A549 (cell line): Measurements from ENCODE around the gene ZNF646. TPM values are rescaled to one million over a fixed set of nuclear protein-coding genes. Genes with fewer than 3 reads are reported as not detected.

Experiments used
- ATAC-seq, 2 experiments: fragments of 200-7000 bp in 1 of 2; fragments of >200 bp in 1 of 2; cut with Nextera tagmentation in 1 of 2; cut with Tn5 transposase in 1 of 2; 3 replicates each; pipeline versions ENCODE4 v1.8.0 to v1.9.1; 2018 to 2020; ENCODE audit warnings: mild to moderate bottlenecking in 1 of 2, moderate library complexity in 1 of 2
- CTCF ChIA-PET: fragments of 300-600 bp; sonication (Branson Sonifier 250); formaldehyde crosslinking; extraction: SDS; loops from one replicate; lab custom pipeline; 2021; ENCODE audit warnings: antibody characterized with exemption, inconsistent platforms; lab: Yijun Ruan, JAX
- POLR2A ChIA-PET: fragments of 350-600 bp; formaldehyde crosslinking; extraction: SDS; loops from one replicate; lab custom pipeline; 2021; ENCODE audit warnings: antibody characterized with exemption, inconsistent platforms; lab: Yijun Ruan, JAX
- DNase-seq, 2 experiments: peaks; one replicate each; pipeline versions ENCODE4 v3.0.0 to v3.0.0-alpha.2; 2011 to 2016; ENCODE audit warnings: low read depth in 1 of 2, low spot score in 1 of 2
- FAIRE-seq: peaks from 2 replicates; lab custom pipeline; 2011; peaks lifted over from hg19 to GRCh38; lab: Jason Lieb, UNC
- H3K27ac ChIP-seq, 2 experiments: fragments of >200 bp; sonication (Bioruptor Twin); formaldehyde crosslinking; 3 replicates each; pipeline ENCODE4 v1.5.1; 2016 to 2017
- H3K4me1 ChIP-seq: fragments of >200 bp; sonication (Bioruptor Twin); formaldehyde crosslinking; 3 replicates; pipeline ENCODE4 v1.6.1; 2016
- H3K4me2 ChIP-seq: fragments of >200 bp; sonication (Bioruptor Twin); formaldehyde crosslinking; 3 replicates; pipeline ENCODE4 v1.6.1; 2016
- H3K4me3 ChIP-seq: fragments of >200 bp; sonication (Bioruptor Twin); formaldehyde crosslinking; 3 replicates; pipeline ENCODE4 v1.5.1; 2016
- H3K9me3 ChIP-seq: fragments of >200 bp; sonication (Bioruptor Twin); formaldehyde crosslinking; 3 replicates; pipeline ENCODE4 v1.6.1; 2016
- CBX2 ChIP-seq: fragments of 200-600 bp; sonication (generic); IDR thresholded peaks from 2 replicates; pipeline ENCODE4 v1.6.1; 2016; ENCODE audit warnings: low read depth, mild to moderate bottlenecking, borderline replicate concordance
- CBX8 ChIP-seq: fragments of 200-600 bp; sonication (generic); IDR thresholded peaks from 2 replicates; pipeline ENCODE4 v1.6.1; 2016
- CEBPB ChIP-seq, 2 experiments: fragments of >200 bp in 1 of 2; sonication (Bioruptor Twin) in 1 of 2; formaldehyde crosslinking in 1 of 2; IDR thresholded peaks; 2 replicates each; pipeline ENCODE4 v1.6.1; 2012 to 2016
- CHD4 ChIP-seq: fragments of 200-600 bp; sonication (generic); IDR thresholded peaks from 2 replicates; pipeline ENCODE4 v1.6.1; 2016; ENCODE audit warnings: antibody characterized with exemption, mild to moderate bottlenecking, borderline replicate concordance
- CTCF ChIP-seq: fragments of >200 bp; sonication (Bioruptor Twin); formaldehyde crosslinking; IDR thresholded peaks from 3 replicates; pipeline ENCODE4 v1.5.1; 2016
- FOSL2 ChIP-seq, 2 experiments: fragments of 450-650 bp in 1 of 2; fragments of >200 bp in 1 of 2; sonication (Bioruptor Twin) in 1 of 2; formaldehyde crosslinking; IDR thresholded peaks; 2 replicates each; pipeline versions ENCODE4 v1.5.0 to v1.6.1; 2016 to 2020; ENCODE audit warnings: mild to moderate bottlenecking in 1 of 2, moderate library complexity in 1 of 2
- FOXS1 ChIP-seq: fragments of 250-450 bp; sonication (Bioruptor Pico); IDR thresholded peaks from 2 replicates; pipeline ENCODE4 v1.5.0; 2020; ENCODE audit warnings: mild to moderate bottlenecking, moderate library complexity
- HDAC2 ChIP-seq: fragments of 200-600 bp; sonication (generic); IDR thresholded peaks from 2 replicates; pipeline ENCODE4 v1.6.1; 2016
- HEYL ChIP-seq: fragments of 250-450 bp; sonication (Bioruptor Pico); IDR thresholded peaks from 2 replicates; pipeline ENCODE4 v1.8.0; 2021; ENCODE audit warnings: mild to moderate bottlenecking, moderate library complexity
- HMGXB4 ChIP-seq: fragments of 250-450 bp; sonication (Bioruptor Pico); IDR thresholded peaks from 2 replicates; pipeline ENCODE4 v1.5.0; 2021; ENCODE audit warnings: mild to moderate bottlenecking, moderate library complexity, borderline replicate concordance
- HOXA7 ChIP-seq: fragments of 250-450 bp; sonication (Bioruptor Pico); IDR thresholded peaks from 2 replicates; pipeline ENCODE4 v1.5.0; 2020; ENCODE audit warnings: mild to moderate bottlenecking, moderate library complexity
- HOXB13 ChIP-seq: fragments of 250-450 bp; sonication (Bioruptor Pico); IDR thresholded peaks from 2 replicates; pipeline ENCODE4 v1.5.0; 2020; ENCODE audit warnings: low read depth, mild to moderate bottlenecking, moderate library complexity
- HOXB5 ChIP-seq: fragments of 250-450 bp; sonication (Bioruptor Pico); IDR thresholded peaks from 2 replicates; pipeline ENCODE4 v1.5.0; 2020; ENCODE audit warnings: mild to moderate bottlenecking, moderate library complexity
- JUN ChIP-seq, 2 experiments: fragments of >200 bp; sonication (Bioruptor Twin); formaldehyde crosslinking; IDR thresholded peaks; 2 replicates in 1 of 2; 3 replicates in 1 of 2; pipeline ENCODE4 v1.6.1; 2016 to 2017
- KDM1A ChIP-seq: fragments of 200-600 bp; sonication (generic); IDR thresholded peaks from 2 replicates; pipeline ENCODE4 v1.6.1; 2016; ENCODE audit warnings: low read depth, mild to moderate bottlenecking
- MAZ ChIP-seq: fragments of 150-350 bp; IDR thresholded peaks from 2 replicates; pipeline ENCODE4 v1.6.1; 2014; ENCODE audit warnings: antibody characterized with exemption, low read depth, low read length, borderline replicate concordance
- MYC ChIP-seq: IDR thresholded peaks from 2 replicates; pipeline ENCODE4 v1.6.1; 2012; ENCODE audit warnings: mild to moderate bottlenecking, inconsistent platforms, low read length, improper control_type of control experiment, borderline replicate concordance
- NPAS2 ChIP-seq: fragments of 250-450 bp; sonication (Bioruptor Pico); IDR thresholded peaks from 2 replicates; pipeline ENCODE4 v1.8.0; 2022; ENCODE audit warnings: mild to moderate bottlenecking, moderate library complexity, borderline replicate concordance
- PHF8 ChIP-seq: fragments of 200-600 bp; sonication (generic); IDR thresholded peaks from 2 replicates; pipeline ENCODE4 v1.6.1; 2016; ENCODE audit warnings: low read depth, mild to moderate bottlenecking, antibody characterized with exemption, moderate library complexity, borderline replicate concordance
- POLR2A ChIP-seq: IDR thresholded peaks from 2 replicates; pipeline ENCODE4 v1.6.1; 2012; ENCODE audit warnings: mild to moderate bottlenecking, low read length
- RARB ChIP-seq: fragments of 250-450 bp; sonication (Bioruptor Pico); IDR thresholded peaks from 2 replicates; pipeline ENCODE4 v1.8.0; 2021; ENCODE audit warnings: mild to moderate bottlenecking, moderate library complexity
- TP53 ChIP-seq: fragments of 250-450 bp; sonication (Bioruptor Pico); IDR thresholded peaks from 2 replicates; pipeline ENCODE4 v1.5.0; 2021; ENCODE audit warnings: mild to moderate bottlenecking, moderate library complexity
- ZFP36 ChIP-seq: fragments of 450-650 bp; IDR thresholded peaks from 2 replicates; pipeline ENCODE4 v1.6.1; 2014; ENCODE audit warnings: borderline replicate concordance; ENCODE audit not compliant: partially characterized antibody
- WGBS: methylation state at CpG from one replicate; pipeline ENCODE4 v1.1.6; 2017; ENCODE audit errors: missing lambda C conversion rate; 5-methylcytosine and 5-hydroxymethylcytosine counted together
- polyA plus RNA-seq, 4 experiments: library from polyadenylated mRNA; depleted of rRNA in 3 of 4; stranded (reverse); fragments of >200 nt; fragmentation: RNase III in 1 of 4; extraction: RNeasy Plus Mini Kit Qiagen cat#74134 plus additional on column Dnase treatment in 1 of 4; gene quantifications; 2 replicates in 3 of 4; 3 replicates in 1 of 4; pipeline ENCODE4 v1.2.3, GENCODE V29; 2011 to 2017

The ZNF646 gene
- polyA plus RNA-seq, 2 of the 4 experiments (the other 2 are of a cell fraction): 3.0 to 8.2 TPM

GRCh38 chr16:31064882-31065461, 9.2 kb upstream of the ZNF646 start:
- TF ChIP-seq CEBPB (IDR thresholded peaks at IDR 0.05): no peak
- TF ChIP-seq CBX8: no peak
- TF ChIP-seq FOSL2 (IDR thresholded peaks at IDR 0.05): no peak
- TF ChIP-seq FOSL2 (CRISPR knock-in tag; IDR thresholded peaks at IDR 0.05): peak; percentile 45; the same call in 1 of the 2 replicates
- no peak for TF ChIP-seq TP53
- no peak for TF ChIP-seq CTCF
- Histone ChIP-seq H3K27ac (peak overlapping the region; percentile 70 to 75), H3K4me2 (peak overlapping the region; percentile 58), H3K4me3 (no peak overlapping the region), H3K4me1 (peaks cover 13% of the 10 kb centered on the region), H3K9me3 (no peaks in the 10 kb centered on the region)
- ChIA-PET CTCF (interaction anchor here (1.3 to 6.5 kb wide), 2 partner anchors 9 to 80 kb away, joined by 4 to 58 read pairs; partner anchors contain the start of genes HSD3B7 and ZNF668), POLR2A (interaction anchor here (1.3 to 1.5 kb wide), 3 partner anchors 9 to 68 kb away, joined by 5 to 11 read pairs (median 6); partner anchors contain the start of genes ZNF646 and ZNF668)
- WGBS: 57% methylated on average over 4 of the region's 4 CpGs
- DNase-seq (peak; percentile 55 to 74), ATAC-seq (peak; percentile 84 to 86), FAIRE-seq (no peak)

- Histone ChIP-seq H3K4me2 (no peak overlapping the region), H3K27ac (no peak overlapping the region), H3K9me3 (no peaks in the 10 kb centered on the region), H3K4me1 (peaks cover 22% of the 10 kb centered on the region), H3K4me3 (no peak overlapping the region)
- no peak for TF ChIP-seq CEBPB (IDR thresholded peaks at IDR 0.05)
- no peak for TF ChIP-seq HOXB13 (CRISPR knock-in tag)
- DNase-seq (no peak), ATAC-seq (no peak), FAIRE-seq (no peak)
- CTCF ChIA-PET: interaction anchor here (1.2 to 6.5 kb wide), 4 partner anchors 18 to 82 kb away, joined by 3 to 58 read pairs (median 4); partner anchors contain the start of gene HSD3B7
- POLR2A ChIA-PET: interaction anchor here (0.6 kb wide), 2 partner anchors 68 to 384 kb away, joined by 3 to 4 read pairs; no protein-coding TSS in a partner anchor
- WGBS: 87% methylated on average over 3 of the region's 3 CpGs
These were observed 6.9 kb upstream of the ZNF646 start for GRCh38 chr16:31067342-31067741.

GRCh38 chr16:31071861-31072260, 2.4 kb upstream of the ZNF646 start:
- ChIA-PET POLR2A (no interaction called here), CTCF (interaction anchor here (1.5 to 3.6 kb wide), 2 partner anchors 70 to 87 kb away, joined by 4 to 21 read pairs; partner anchors contain the start of gene HSD3B7)
- Histone ChIP-seq H3K4me1 (peaks cover 19% of the 10 kb centered on the region), H3K4me3 (peak overlapping the region; percentile 90), H3K27ac (peak overlapping the region; percentile 98), H3K4me2 (peak overlapping the region; percentile 92), H3K9me3 (no peaks in the 10 kb centered on the region)
- 16% methylated on average over 4 of the region's 4 CpGs for WGBS
- ATAC-seq: no peak
- no peak for DNase-seq
- TF ChIP-seq CBX2 (no peak), HOXB5 (CRISPR knock-in tag) (no peak), HMGXB4 (CRISPR knock-in tag) (no peak), ZFP36 (no peak), JUN (IDR thresholded peaks at IDR 0.05) (no peak)
- FAIRE-seq: no peak

- peak overlapping the region; percentile 90 for H3K4me3 ChIP-seq
- peak overlapping the region; percentile 92 for H3K4me2 ChIP-seq
- H3K4me1 ChIP-seq: peaks cover 19% of the 10 kb centered on the region
- no peaks in the 10 kb centered on the region for H3K9me3 ChIP-seq
- FAIRE-seq: no peak
- ATAC-seq: 0 out of 6 replicates have a peak, but pooled peaks of 1 of the 2 experiments have one; percentile 6
- POLR2A ChIA-PET: interaction anchor here (1.4 to 2.4 kb wide), 5 partner anchors 10 to 107 kb away, joined by 3 to 23 read pairs (median 14); partner anchors contain the start of genes FUS and STX4
- H3K27ac ChIP-seq: peak overlapping the region; percentile 98
- 4% methylated on average over 27 of the region's 27 CpGs for WGBS
- CTCF ChIA-PET: interaction anchor here (0.9 to 3.6 kb wide), 6 partner anchors 13 to 87 kb away, joined by 3 to 21 read pairs (median 5); partner anchors contain the start of gene HSD3B7
- peak; percentile 34 to 46 for DNase-seq
- TF ChIP-seq RARB (CRISPR knock-in tag) (no peak), MYC (no peak), PHF8 (no peak), HOXA7 (no peak), KDM1A (0 out of 2 replicates have a peak, but pooled peaks have one; percentile 50), CHD4 (no peak), HEYL (CRISPR knock-in tag) (no peak), POLR2A (0 out of 2 replicates have a peak, but pooled peaks have one; percentile 9), HDAC2 (peak; percentile 53; the same call in 1 of the 2 replicates), FOXS1 (CRISPR knock-in tag) (no peak), CEBPB (IDR thresholded peaks at IDR 0.05) (no peak), HOXB5 (CRISPR knock-in tag) (no peak), MAZ (no peak), NPAS2 (CRISPR knock-in tag) (no peak)
These were observed 1.6 kb upstream of the ZNF646 start for GRCh38 chr16:31072540-31073141.
